Measurements from ENCODE around the gene DNM3. TPM values are rescaled to one million over a fixed set of nuclear protein-coding genes. Genes with fewer than 3 reads are reported as not detected.

The DNM3 gene
- total RNA-seq, 1 experiment from 2014 or later, result 0.45 TPM

- H3K4me1 ChIP-seq (ENCODE audit: low read length), result no peaks in the 10 kb centered on the region
- no peaks in the 10 kb centered on the region for H3K79me2 ChIP-seq (ENCODE audit: low read length)
- no peak overlapping the region for H3K9ac ChIP-seq (ENCODE audit: low read length)
- no peak overlapping the region for H3K4me2 ChIP-seq (ENCODE audit: low read depth, low read length, poor library complexity, severe bottlenecking)
- no peaks in the 10 kb centered on the region for H4K20me1 ChIP-seq (ENCODE audit: insufficient read depth, low read depth, low read length)
- H3K9me3 ChIP-seq (ENCODE audit: low read length), result no peaks in the 10 kb centered on the region
- H2AFZ ChIP-seq (ENCODE audit: low read length), result no peak overlapping the region
- DNase-seq, result no peak
- no peak overlapping the region for H3K4me3 ChIP-seq (ENCODE audit: low read length)
- H3K27ac ChIP-seq (ENCODE audit: low read length), result no peak overlapping the region
- H3K27me3 ChIP-seq (ENCODE audit: low read length), result no peaks in the 10 kb centered on the region
- no peaks in the 10 kb centered on the region for H3K36me3 ChIP-seq (ENCODE audit: insufficient read depth, low read length)
- no peaks in the 10 kb centered on the region for H3K9me2 ChIP-seq (replicated peaks; ENCODE audit: insufficient read depth, low read length)
These were observed 122.5 kb downstream of the DNM3 start for GRCh38 chr1:171963762-171964161.

GRCh38 chr1:171965777-171966176, 124.5 kb downstream of the DNM3 start:
- Histone ChIP-seq H3K4me1 (ENCODE audit: low read length) (no peaks in the 10 kb centered on the region), H3K4me2 (ENCODE audit: low read depth, low read length, poor library complexity, severe bottlenecking) (no peak overlapping the region), H3K79me2 (ENCODE audit: low read length) (no peaks in the 10 kb centered on the region), H3K27me3 (ENCODE audit: low read length) (no peaks in the 10 kb centered on the region), H4K20me1 (ENCODE audit: insufficient read depth, low read depth, low read length) (no peaks in the 10 kb centered on the region), H3K9me2 (replicated peaks; ENCODE audit: insufficient read depth, low read length) (no peaks in the 10 kb centered on the region), H3K27ac (ENCODE audit: low read length) (no peak overlapping the region), H3K4me3 (ENCODE audit: low read length) (no peak overlapping the region), H3K36me3 (ENCODE audit: insufficient read depth, low read length) (no peaks in the 10 kb centered on the region), H2AFZ (ENCODE audit: low read length) (no peak overlapping the region), H3K9me3 (ENCODE audit: low read length) (no peaks in the 10 kb centered on the region), H3K9ac (ENCODE audit: low read length) (no peak overlapping the region)
- no peak for DNase-seq

- Histone ChIP-seq H4K20me1 (ENCODE audit: insufficient read depth, low read depth, low read length) (no peaks in the 10 kb centered on the region), H3K27me3 (ENCODE audit: low read length) (no peaks in the 10 kb centered on the region), H3K4me3 (ENCODE audit: low read length) (no peak overlapping the region), H3K79me2 (ENCODE audit: low read length) (no peaks in the 10 kb centered on the region), H3K9me2 (replicated peaks; ENCODE audit: insufficient read depth, low read length) (no peaks in the 10 kb centered on the region), H3K4me1 (ENCODE audit: low read length) (no peaks in the 10 kb centered on the region), H3K9ac (ENCODE audit: low read length) (no peak overlapping the region), H3K9me3 (ENCODE audit: low read length) (no peaks in the 10 kb centered on the region), H3K36me3 (ENCODE audit: insufficient read depth, low read length) (no peaks in the 10 kb centered on the region), H2AFZ (ENCODE audit: low read length) (no peak overlapping the region), H3K27ac (ENCODE audit: low read length) (no peak overlapping the region), H3K4me2 (ENCODE audit: low read depth, low read length, poor library complexity, severe bottlenecking) (no peak overlapping the region)
- no peak for DNase-seq
These were observed 125.3 kb downstream of the DNM3 start for GRCh38 chr1:171966426-171967220.

- Histone ChIP-seq H3K27ac (ENCODE audit: low read length) (no peak overlapping the region), H4K20me1 (ENCODE audit: insufficient read depth, low read depth, low read length) (no peaks in the 10 kb centered on the region), H3K36me3 (ENCODE audit: insufficient read depth, low read length) (no peaks in the 10 kb centered on the region), H3K9me3 (ENCODE audit: low read length) (no peaks in the 10 kb centered on the region), H3K4me1 (ENCODE audit: low read length) (no peaks in the 10 kb centered on the region), H3K4me3 (ENCODE audit: low read length) (no peak overlapping the region), H3K79me2 (ENCODE audit: low read length) (no peaks in the 10 kb centered on the region), H3K4me2 (ENCODE audit: low read depth, low read length, poor library complexity, severe bottlenecking) (no peak overlapping the region), H2AFZ (ENCODE audit: low read length) (no peak overlapping the region), H3K9ac (ENCODE audit: low read length) (no peak overlapping the region), H3K9me2 (replicated peaks; ENCODE audit: insufficient read depth, low read length) (no peaks in the 10 kb centered on the region), H3K27me3 (ENCODE audit: low read length) (no peaks in the 10 kb centered on the region)
- no peak for DNase-seq
These were observed 127.9 kb downstream of the DNM3 start for GRCh38 chr1:171969226-171969625.

GRCh38 chr1:171969813-171970212, 128.5 kb downstream of the DNM3 start:
- no peak overlapping the region for H3K9ac ChIP-seq (ENCODE audit: low read length)
- no peaks in the 10 kb centered on the region for H3K36me3 ChIP-seq (ENCODE audit: insufficient read depth, low read length)
- H3K4me3 ChIP-seq (ENCODE audit: low read length), result no peak overlapping the region
- H3K9me2 ChIP-seq (replicated peaks; ENCODE audit: insufficient read depth, low read length), result no peaks in the 10 kb centered on the region
- H3K79me2 ChIP-seq (ENCODE audit: low read length), result no peaks in the 10 kb centered on the region
- H3K4me2 ChIP-seq (ENCODE audit: low read depth, low read length, poor library complexity, severe bottlenecking), result no peak overlapping the region
- no peaks in the 10 kb centered on the region for H3K27me3 ChIP-seq (ENCODE audit: low read length)
- H2AFZ ChIP-seq (ENCODE audit: low read length), result no peak overlapping the region
- no peak for DNase-seq
- no peaks in the 10 kb centered on the region for H4K20me1 ChIP-seq (ENCODE audit: insufficient read depth, low read depth, low read length)
- no peak overlapping the region for H3K27ac ChIP-seq (ENCODE audit: low read length)
- no peaks in the 10 kb centered on the region for H3K9me3 ChIP-seq (ENCODE audit: low read length)
- no peaks in the 10 kb centered on the region for H3K4me1 ChIP-seq (ENCODE audit: low read length)

- Histone ChIP-seq H3K27me3 (ENCODE audit: low read length) (no peaks in the 10 kb centered on the region), H3K4me3 (ENCODE audit: low read length) (no peak overlapping the region), H3K9me3 (ENCODE audit: low read length) (no peaks in the 10 kb centered on the region), H3K36me3 (ENCODE audit: insufficient read depth, low read length) (no peaks in the 10 kb centered on the region), H4K20me1 (ENCODE audit: insufficient read depth, low read depth, low read length) (no peaks in the 10 kb centered on the region), H3K4me2 (ENCODE audit: low read depth, low read length, poor library complexity, severe bottlenecking) (no peak overlapping the region), H3K9ac (ENCODE audit: low read length) (no peak overlapping the region), H3K9me2 (replicated peaks; ENCODE audit: insufficient read depth, low read length) (no peaks in the 10 kb centered on the region), H3K27ac (ENCODE audit: low read length) (no peak overlapping the region), H2AFZ (ENCODE audit: low read length) (no peak overlapping the region), H3K4me1 (ENCODE audit: low read length) (no peaks in the 10 kb centered on the region), H3K79me2 (ENCODE audit: low read length) (no peaks in the 10 kb centered on the region)
- no peak for DNase-seq
These were observed 131.5 kb downstream of the DNM3 start for GRCh38 chr1:171972846-171973245.

- Histone ChIP-seq H3K79me2 (ENCODE audit: low read length) (no peaks in the 10 kb centered on the region), H3K4me1 (ENCODE audit: low read length) (no peaks in the 10 kb centered on the region), H3K4me2 (ENCODE audit: low read depth, low read length, poor library complexity, severe bottlenecking) (no peak overlapping the region), H4K20me1 (ENCODE audit: insufficient read depth, low read depth, low read length) (no peaks in the 10 kb centered on the region), H3K27ac (ENCODE audit: low read length) (no peak overlapping the region), H3K4me3 (ENCODE audit: low read length) (no peak overlapping the region), H3K9ac (ENCODE audit: low read length) (no peak overlapping the region), H3K9me3 (ENCODE audit: low read length) (no peaks in the 10 kb centered on the region), H3K27me3 (ENCODE audit: low read length) (no peaks in the 10 kb centered on the region), H3K9me2 (replicated peaks; ENCODE audit: insufficient read depth, low read length) (no peaks in the 10 kb centered on the region), H2AFZ (ENCODE audit: low read length) (no peak overlapping the region), H3K36me3 (ENCODE audit: insufficient read depth, low read length) (no peaks in the 10 kb centered on the region)
- DNase-seq, result no peak
These were observed 132.1 kb downstream of the DNM3 start for GRCh38 chr1:171973421-171973820.

- no peaks in the 10 kb centered on the region for H3K36me3 ChIP-seq (ENCODE audit: insufficient read depth, low read length)
- H3K9me3 ChIP-seq (ENCODE audit: low read length), result no peaks in the 10 kb centered on the region
- H3K79me2 ChIP-seq (ENCODE audit: low read length), result no peaks in the 10 kb centered on the region
- no peak overlapping the region for H3K27ac ChIP-seq (ENCODE audit: low read length)
- H3K4me3 ChIP-seq (ENCODE audit: low read length), result no peak overlapping the region
- H3K9me2 ChIP-seq (replicated peaks; ENCODE audit: insufficient read depth, low read length), result no peaks in the 10 kb centered on the region
- H3K4me2 ChIP-seq (ENCODE audit: low read depth, low read length, poor library complexity, severe bottlenecking), result no peak overlapping the region
- no peak overlapping the region for H3K9ac ChIP-seq (ENCODE audit: low read length)
- no peaks in the 10 kb centered on the region for H4K20me1 ChIP-seq (ENCODE audit: insufficient read depth, low read depth, low read length)
- H3K27me3 ChIP-seq (ENCODE audit: low read length), result no peaks in the 10 kb centered on the region
- H2AFZ ChIP-seq (ENCODE audit: low read length), result no peak overlapping the region
- no peaks in the 10 kb centered on the region for H3K4me1 ChIP-seq (ENCODE audit: low read length)
- DNase-seq, result no peak
These were observed 140.0 kb downstream of the DNM3 start for GRCh38 chr1:171981303-171981702.
